Tibial artery (tissue), 4 donors: ENCODE measurements around the gene SLC22A13.
A peak's percentile ranks its signal among the peaks of the same experiment; 100 is the strongest.

Experiments used
- DNase-seq, 2 donors: peaks; one replicate each; pipeline ENCODE4 v3.0.0-alpha.2; 2019
- H3K27ac ChIP-seq, 2 donors: fragments of 200-600 bp; sonication (generic) in 1 of 2; 1 replicate in 1 of 2; 2 replicates in 1 of 2; pipeline ENCODE4 v1.5.1; 2018 to 2019; ENCODE audit warnings: mild to moderate bottlenecking in 1 of 2
- H3K27me3 ChIP-seq, 2 donors: fragments of 200-600 bp; sonication (generic) in 1 of 2; one replicate each; pipeline versions ENCODE4 v1.5.1 to v1.6.0; 2016 to 2019
- H3K36me3 ChIP-seq, 3 donors: fragments of 200-600 bp; sonication (generic) in 2 of 3; one replicate each; pipeline ENCODE4 v1.5.1; 2016 to 2019; ENCODE audit warnings: mild to moderate bottlenecking in 2 of 3
- H3K4me1 ChIP-seq, 4 donors: fragments of 200-600 bp; sonication (generic) in 2 of 4; 1 replicate in 3 of 4; 2 replicates in 1 of 4; pipeline ENCODE4 v1.5.1; 2016 to 2019
- H3K4me3 ChIP-seq, 2 donors: fragments of 200-600 bp; sonication (generic) in 1 of 2; 1 replicate in 1 of 2; 2 replicates in 1 of 2; pipeline ENCODE4 v1.5.1; 2018 to 2019; ENCODE audit warnings: mild to moderate bottlenecking in 2 of 2
- H3K9me3 ChIP-seq, 3 donors: fragments of 200-600 bp; sonication (generic) in 1 of 3; one replicate each; pipeline ENCODE4 v1.5.1; 2016 to 2019
- intact Hi-C: fragments of 100-400 bp; cut with DNase I; formaldehyde crosslinking; loops from one replicate; pipeline ENCODE4 v1.15.0; 2023; ENCODE audit warnings: low total_unique reads
- TF ChIP-seq, protein P1 (sequence below), 2 experiments: fragments of 200-600 bp in 1 of 2; fragments of 450-650 bp in 1 of 2; IDR thresholded peaks; one replicate each; pipeline ENCODE4 v1.5.1; 2017 to 2019; ENCODE audit warnings: antibody characterized with exemption in 2 of 2, mild to moderate bottlenecking in 1 of 2, moderate library complexity in 1 of 2

Gene SLC22A13

DNA sequence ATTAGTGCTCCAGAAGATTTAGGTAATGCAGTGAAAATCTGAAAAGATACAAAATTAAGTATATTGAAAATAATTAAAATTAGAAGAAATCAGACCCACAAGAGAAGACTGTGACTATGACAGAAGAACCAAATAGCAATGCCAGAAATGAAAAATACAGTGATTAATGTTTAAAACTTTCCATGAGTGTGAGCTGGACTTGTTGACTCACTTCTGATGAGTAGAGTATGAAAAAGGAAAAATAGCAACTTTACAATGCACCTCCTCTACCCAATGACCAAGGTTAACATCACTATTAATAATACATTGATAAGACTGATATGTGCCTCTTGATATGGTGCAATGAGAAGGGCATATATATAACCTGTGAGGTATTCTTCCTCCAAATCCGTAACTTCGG is 39.3 kb upstream of the SLC22A13 start:
- TF ChIP-seq, protein P1, sequence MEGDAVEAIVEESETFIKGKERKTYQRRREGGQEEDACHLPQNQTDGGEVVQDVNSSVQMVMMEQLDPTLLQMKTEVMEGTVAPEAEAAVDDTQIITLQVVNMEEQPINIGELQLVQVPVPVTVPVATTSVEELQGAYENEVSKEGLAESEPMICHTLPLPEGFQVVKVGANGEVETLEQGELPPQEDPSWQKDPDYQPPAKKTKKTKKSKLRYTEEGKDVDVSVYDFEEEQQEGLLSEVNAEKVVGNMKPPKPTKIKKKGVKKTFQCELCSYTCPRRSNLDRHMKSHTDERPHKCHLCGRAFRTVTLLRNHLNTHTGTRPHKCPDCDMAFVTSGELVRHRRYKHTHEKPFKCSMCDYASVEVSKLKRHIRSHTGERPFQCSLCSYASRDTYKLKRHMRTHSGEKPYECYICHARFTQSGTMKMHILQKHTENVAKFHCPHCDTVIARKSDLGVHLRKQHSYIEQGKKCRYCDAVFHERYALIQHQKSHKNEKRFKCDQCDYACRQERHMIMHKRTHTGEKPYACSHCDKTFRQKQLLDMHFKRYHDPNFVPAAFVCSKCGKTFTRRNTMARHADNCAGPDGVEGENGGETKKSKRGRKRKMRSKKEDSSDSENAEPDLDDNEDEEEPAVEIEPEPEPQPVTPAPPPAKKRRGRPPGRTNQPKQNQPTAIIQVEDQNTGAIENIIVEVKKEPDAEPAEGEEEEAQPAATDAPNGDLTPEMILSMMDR (IDR thresholded peaks at IDR 0.05) = no peak
- intact Hi-C loops = no loop called here
- H3K36me3 ChIP-seq = peaks cover 30 to 44% (median 38%) of the 10 kb centered on the region in 3 donors

DNA sequence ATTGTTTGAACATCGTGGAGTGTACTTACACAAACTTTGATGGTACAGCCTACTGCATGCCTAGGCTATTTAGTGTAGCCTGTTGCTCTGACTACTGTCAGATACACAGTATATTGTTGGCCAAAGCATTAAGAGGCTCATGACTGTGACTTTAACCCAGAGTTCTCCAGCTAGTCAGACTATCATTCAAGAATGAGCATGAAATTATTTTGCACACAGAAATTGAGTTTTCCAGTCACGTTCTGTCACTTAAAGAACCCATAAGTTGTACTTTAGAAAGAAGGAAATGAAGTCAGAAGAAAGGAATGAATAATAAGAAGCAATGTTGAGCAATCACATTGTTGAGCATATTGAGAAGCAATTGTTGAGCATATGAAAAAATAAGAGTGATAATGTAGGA is 37.6 kb upstream of the SLC22A13 start:
- H3K27ac ChIP-seq = no peak overlapping the region
- intact Hi-C loops = no loop called here
- no peak overlapping the region for H3K4me3 ChIP-seq
- no peaks in the 10 kb centered on the region for H3K27me3 ChIP-seq
- TF ChIP-seq, protein P1 (IDR thresholded peaks at IDR 0.05) = no peak
- no peaks in the 10 kb centered on the region for H3K9me3 ChIP-seq
- H3K4me1 ChIP-seq = peaks cover 0 to 16% (median 4%) of the 10 kb centered on the region in 4 donors
- peaks cover 30 to 43% (median 43%) of the 10 kb centered on the region in 3 donors for H3K36me3 ChIP-seq
- DNase-seq = no peak

More for the DNA sequence above, 39.3 kb upstream of the SLC22A13 start:
- Histone ChIP-seq H3K4me1 (peaks cover 0 to 16% (median 4%) of the 10 kb centered on the region in 4 donors), H3K4me3 (no peak overlapping the region), H3K27me3 (no peaks in the 10 kb centered on the region), H3K27ac (no peak overlapping the region), H3K9me3 (no peaks in the 10 kb centered on the region)
- no peak for DNase-seq

DNA sequence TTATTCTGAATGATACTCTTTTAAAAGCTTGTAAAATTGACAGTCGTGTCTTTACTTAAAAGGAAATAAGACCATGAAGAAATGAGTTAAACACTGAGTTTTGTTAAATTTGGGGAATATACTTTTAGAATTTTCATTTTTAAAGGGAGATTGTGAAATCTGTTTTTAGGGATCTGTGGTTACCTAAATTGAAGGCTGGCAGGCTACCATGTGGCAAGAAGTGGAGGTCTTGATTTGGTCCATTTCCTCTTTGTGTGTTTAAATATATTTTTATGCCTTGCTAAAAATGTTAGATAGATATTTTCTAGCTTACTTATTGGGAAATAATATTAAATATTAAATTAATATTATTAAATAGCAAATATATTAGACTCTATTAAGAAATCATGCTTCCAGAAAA is 36.6 kb upstream of the SLC22A13 start:
- Histone ChIP-seq H3K4me3 (no peak overlapping the region), H3K36me3 (peaks cover 21 to 38% (median 34%) of the 10 kb centered on the region in 3 donors), H3K27me3 (no peaks in the 10 kb centered on the region), H3K27ac (peak overlapping the region in 1 of 2 donors; percentile 17), H3K9me3 (no peaks in the 10 kb centered on the region), H3K4me1 (peaks cover 0 to 16% (median 4%) of the 10 kb centered on the region in 4 donors)
- intact Hi-C loops = no loop called here
- TF ChIP-seq, protein P1 (IDR thresholded peaks at IDR 0.05) = no peak
- no peak for DNase-seq

- intact Hi-C loops = no loop called here
- TF ChIP-seq, protein P1 (IDR thresholded peaks at IDR 0.05) = no peak
- Histone ChIP-seq H3K9me3 (peaks cover 0 to 4% (median 0%) of the 10 kb centered on the region in 3 donors), H3K4me3 (no peak overlapping the region), H3K27ac (no peak overlapping the region), H3K4me1 (peaks cover 0 to 14% (median 4%) of the 10 kb centered on the region in 4 donors), H3K36me3 (peaks cover 27 to 44% (median 39%) of the 10 kb centered on the region in 3 donors), H3K27me3 (no peaks in the 10 kb centered on the region)
- DNase-seq = no peak
These were observed 32.9 kb upstream of the SLC22A13 start for GRCh38 chr3:38232701-38233100.

- intact Hi-C loops = no loop called here
- TF ChIP-seq, protein P1 (IDR thresholded peaks at IDR 0.05) = no peak
These were observed 30.1 kb upstream of the SLC22A13 start for GRCh38 chr3:38235466-38235865.

More at GRCh38 chr3:38235466-38235865, 30.1 kb upstream of the SLC22A13 start:
- no peak overlapping the region for H3K4me3 ChIP-seq
- peaks cover 0 to 13% (median 7%) of the 10 kb centered on the region in 3 donors for H3K9me3 ChIP-seq
- H3K4me1 ChIP-seq = no peaks in the 10 kb centered on the region
- no peak for DNase-seq
- peaks cover 35 to 66% (median 60%) of the 10 kb centered on the region in 3 donors for H3K36me3 ChIP-seq
- no peaks in the 10 kb centered on the region for H3K27me3 ChIP-seq
- H3K27ac ChIP-seq = no peak overlapping the region
